Esophagus muscularis mucosa (tissue), 3 donors: ENCODE results near the gene RNF7.

Experiments
- POLR2A ChIP-seq: fragments of 450-650 bp; IDR thresholded peaks from one replicate; pipeline ENCODE4 v1.6.1; 2017; ENCODE audit warnings: antibody characterized with exemption, moderate library complexity, mild to moderate bottlenecking, low read depth
- TF ChIP-seq, protein P1 (sequence below), 3 experiments: fragments of 200-600 bp in 2 of 3; fragments of 450-650 bp in 1 of 3; sonication (generic) in 2 of 3; IDR thresholded peaks; one replicate each; pipeline ENCODE4 v1.5.1; 2017 to 2019; ENCODE audit warnings: antibody characterized with exemption in 3 of 3, mild to moderate bottlenecking in 2 of 3, moderate library complexity in 1 of 3

DNA sequence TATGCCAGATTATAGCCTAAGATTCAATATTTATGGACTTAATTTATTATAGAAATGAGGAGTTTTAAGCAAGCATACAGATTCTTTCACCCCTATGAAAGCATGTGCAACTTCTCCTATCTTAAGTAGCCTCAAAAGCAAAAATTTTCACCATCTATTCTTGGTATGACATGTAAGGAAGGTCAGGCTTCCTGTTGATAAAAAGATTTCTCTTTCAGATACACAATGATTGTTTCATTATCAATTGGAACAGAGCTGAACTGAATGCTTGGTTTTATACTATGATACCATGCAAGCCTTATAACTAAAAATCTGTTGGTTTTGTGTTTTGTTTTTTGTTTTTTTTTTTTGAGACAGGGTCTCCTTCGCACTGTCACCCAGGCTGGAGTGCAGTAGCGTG is 29.0 kb downstream of the RNF7 start:
- TF ChIP-seq POLR2A, result no peak
- TF ChIP-seq, protein P1, sequence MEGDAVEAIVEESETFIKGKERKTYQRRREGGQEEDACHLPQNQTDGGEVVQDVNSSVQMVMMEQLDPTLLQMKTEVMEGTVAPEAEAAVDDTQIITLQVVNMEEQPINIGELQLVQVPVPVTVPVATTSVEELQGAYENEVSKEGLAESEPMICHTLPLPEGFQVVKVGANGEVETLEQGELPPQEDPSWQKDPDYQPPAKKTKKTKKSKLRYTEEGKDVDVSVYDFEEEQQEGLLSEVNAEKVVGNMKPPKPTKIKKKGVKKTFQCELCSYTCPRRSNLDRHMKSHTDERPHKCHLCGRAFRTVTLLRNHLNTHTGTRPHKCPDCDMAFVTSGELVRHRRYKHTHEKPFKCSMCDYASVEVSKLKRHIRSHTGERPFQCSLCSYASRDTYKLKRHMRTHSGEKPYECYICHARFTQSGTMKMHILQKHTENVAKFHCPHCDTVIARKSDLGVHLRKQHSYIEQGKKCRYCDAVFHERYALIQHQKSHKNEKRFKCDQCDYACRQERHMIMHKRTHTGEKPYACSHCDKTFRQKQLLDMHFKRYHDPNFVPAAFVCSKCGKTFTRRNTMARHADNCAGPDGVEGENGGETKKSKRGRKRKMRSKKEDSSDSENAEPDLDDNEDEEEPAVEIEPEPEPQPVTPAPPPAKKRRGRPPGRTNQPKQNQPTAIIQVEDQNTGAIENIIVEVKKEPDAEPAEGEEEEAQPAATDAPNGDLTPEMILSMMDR (IDR thresholded peaks at IDR 0.05), result no peak
